Stimulated activated memory B cell treated with anti-CD40 and anti-IgM and Interleukin-4, amounts not matched to agents 10 μg/mL and 1 μg/mL and 100 μg/mL, for 72 hours (primary cell): Measurements from ENCODE around the gene HOXB2.
A peak's percentile ranks its signal among the peaks of the same experiment; 100 is the strongest.
"Not testable (repeated sequence)": the region's sequence is repeated elsewhere in the genome, so short reads cannot be mapped to it uniquely, and the experiment has no call there.

Experiments used
- ATAC-seq: fragments of 150-1000 bp; cut with Tn5 transposase; 2 replicates; pipeline ENCODE4 v1.10.0; 2021
- H3K27ac Mint-ChIP-seq: one replicate; pipeline ENCODE4 v1.8.0; 2022; ENCODE audit warnings: mild to moderate bottlenecking, mixed read lengths
- H3K27me3 Mint-ChIP-seq: one replicate; pipeline ENCODE4 v1.8.0; 2022; ENCODE audit warnings: mixed read lengths
- H3K36me3 Mint-ChIP-seq: one replicate; pipeline ENCODE4 v1.8.0; 2022; ENCODE audit warnings: mixed read lengths
- H3K4me1 Mint-ChIP-seq: one replicate; pipeline ENCODE4 v1.8.0; 2022; ENCODE audit warnings: mixed read lengths
- H3K4me3 Mint-ChIP-seq: one replicate; pipeline ENCODE4 v1.8.0; 2022; ENCODE audit warnings: mild to moderate bottlenecking, moderate library complexity, mixed read lengths
- H3K9me3 Mint-ChIP-seq: one replicate; pipeline ENCODE4 v1.8.0; 2022; ENCODE audit warnings: mixed read lengths

Gene HOXB2

DNA sequence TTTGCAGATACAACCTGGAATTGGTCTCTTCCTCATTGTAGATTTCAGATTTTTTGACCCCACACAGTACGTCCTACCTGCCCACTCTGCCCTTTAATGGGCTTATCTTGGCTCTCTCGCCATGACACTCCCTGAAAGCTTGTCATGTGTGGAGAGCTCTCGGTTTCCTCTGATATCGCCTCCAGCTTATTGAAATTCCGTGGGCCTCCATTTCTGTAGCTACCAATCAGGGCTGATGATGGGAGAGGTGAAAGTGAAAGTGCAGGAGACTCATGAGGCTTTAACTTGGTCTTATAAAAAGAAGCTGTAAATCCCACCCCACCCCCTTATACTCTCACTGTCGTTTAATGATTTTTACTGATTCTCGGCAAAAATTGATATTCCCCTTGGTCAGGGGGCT, 31.8 kb downstream of the HOXB2 start:
- Mint-ChIP-seq H3K27me3 (peaks cover 97% of the 10 kb centered on the region), H3K4me1 (peaks cover 14% of the 10 kb centered on the region), H3K4me3 (no peak overlapping the region), H3K9me3 (no peaks in the 10 kb centered on the region), H3K36me3 (no peaks in the 10 kb centered on the region), H3K27ac (no peak overlapping the region)
- no peak for ATAC-seq

DNA sequence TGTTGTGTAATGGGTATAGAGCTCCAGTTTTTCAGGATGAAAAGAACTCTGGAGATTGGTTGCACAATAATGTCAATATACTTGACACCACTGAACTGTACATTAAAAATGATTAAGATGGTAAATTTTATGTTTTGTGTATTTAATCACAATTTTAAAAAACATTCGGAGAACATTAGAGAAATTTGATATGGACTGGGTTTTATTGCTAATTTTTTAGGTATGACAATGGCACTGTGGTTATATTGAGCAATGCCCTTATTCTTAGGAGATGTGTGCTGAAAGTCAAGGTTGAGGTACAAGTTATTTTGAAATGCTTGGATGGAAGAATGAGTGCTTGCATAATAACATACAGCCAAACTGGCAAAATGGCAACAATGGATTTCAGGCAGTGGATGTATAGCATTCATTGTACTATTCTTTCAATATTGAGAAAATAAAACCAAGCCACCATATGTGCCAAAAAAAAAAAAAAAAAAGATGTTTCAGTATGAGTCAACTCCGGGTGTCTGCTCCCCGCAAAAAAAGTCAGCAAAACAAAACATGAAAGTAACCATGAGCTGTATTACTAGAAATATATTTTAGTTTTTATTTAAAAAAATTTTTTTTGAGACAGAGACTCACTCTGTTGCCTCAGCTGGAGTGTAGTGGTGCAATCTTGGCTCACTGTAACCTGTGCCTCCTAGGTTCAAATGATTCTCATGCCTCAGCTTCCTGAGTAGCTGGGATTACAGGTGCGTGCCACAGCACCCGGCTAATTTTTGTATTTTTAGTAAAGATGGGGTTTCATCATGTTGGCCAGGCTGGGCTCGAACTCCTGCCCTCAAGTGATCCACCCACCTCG, 33.9 kb downstream of the HOXB2 start:
- Mint-ChIP-seq H3K27me3 (peaks cover 79% of the 10 kb centered on the region), H3K4me3 (no peak overlapping the region), H3K27ac (no peak overlapping the region), H3K4me1 (peaks cover 7% of the 10 kb centered on the region), H3K9me3 (no peaks in the 10 kb centered on the region), H3K36me3 (no peaks in the 10 kb centered on the region)
- ATAC-seq = no peak

DNA sequence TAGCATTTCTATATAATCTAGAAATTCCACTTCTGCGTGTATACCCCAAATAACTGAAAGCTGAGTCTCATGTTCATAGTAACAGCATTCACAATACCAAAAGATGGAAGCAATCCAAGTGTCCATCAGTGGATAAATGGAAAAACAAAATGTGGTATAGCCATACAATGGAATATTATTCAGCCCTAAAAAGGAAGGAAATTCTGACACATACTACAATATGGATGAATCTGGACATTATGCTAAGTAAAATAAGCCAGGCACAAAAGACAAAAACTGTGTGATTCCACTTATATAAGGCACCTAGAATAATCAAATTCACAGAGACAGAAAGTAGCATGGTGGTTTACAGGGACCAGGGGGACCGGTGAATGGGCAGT, 34.5 kb downstream of the HOXB2 start:
- ATAC-seq = no peak
- H3K27me3 Mint-ChIP-seq = peaks cover 73% of the 10 kb centered on the region
- H3K27ac Mint-ChIP-seq = no peak overlapping the region
- H3K9me3 Mint-ChIP-seq = no peaks in the 10 kb centered on the region
- no peaks in the 10 kb centered on the region for H3K36me3 Mint-ChIP-seq
- no peak overlapping the region for H3K4me3 Mint-ChIP-seq
- peaks cover 7% of the 10 kb centered on the region for H3K4me1 Mint-ChIP-seq

DNA sequence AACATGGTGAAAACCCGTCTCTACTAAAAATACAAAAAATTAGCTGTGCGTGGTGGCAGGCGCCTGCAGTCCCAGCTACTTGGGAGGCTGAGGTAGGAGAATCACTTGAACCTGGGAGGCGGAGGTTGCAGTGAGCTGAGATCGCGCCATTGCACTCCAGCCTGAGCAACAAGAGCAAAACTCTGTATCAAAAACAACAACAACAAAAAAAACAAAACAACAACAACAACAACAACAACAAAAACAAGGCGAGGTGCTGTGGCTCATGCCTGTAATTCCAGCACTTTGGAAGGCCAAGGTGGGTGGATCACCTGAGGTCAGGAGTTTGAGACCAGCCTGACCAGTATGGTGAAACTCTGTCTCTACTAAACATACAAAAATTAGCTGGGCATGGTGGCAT, 35.2 kb downstream of the HOXB2 start:
- not testable (repeated sequence) for H3K27ac Mint-ChIP-seq, H3K4me3 Mint-ChIP-seq, H3K36me3 Mint-ChIP-seq, H3K9me3 Mint-ChIP-seq, H3K4me1 Mint-ChIP-seq, ATAC-seq
- H3K27me3 Mint-ChIP-seq = peaks cover 67% of the 10 kb centered on the region

DNA sequence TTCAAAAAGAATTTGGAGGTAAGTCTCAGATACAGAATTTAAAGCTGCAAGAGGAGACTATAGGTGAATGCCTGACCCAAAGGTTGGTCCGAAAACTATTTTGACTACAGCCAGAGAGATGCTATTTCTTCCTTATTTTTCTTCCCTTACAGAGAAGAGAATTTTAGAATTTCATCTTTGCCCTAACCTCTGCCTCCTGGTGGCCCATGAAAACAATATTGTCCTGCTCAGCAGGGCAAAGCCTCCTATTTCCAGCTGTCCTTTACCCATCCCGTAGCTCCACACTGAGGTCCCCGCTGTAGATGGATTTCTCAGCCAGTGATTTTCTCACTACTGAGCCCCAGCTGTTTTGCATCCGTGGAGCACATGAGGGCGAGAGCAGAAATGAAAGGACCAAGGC, 38.7 kb downstream of the HOXB2 start:
- no peaks in the 10 kb centered on the region for H3K36me3 Mint-ChIP-seq
- H3K4me3 Mint-ChIP-seq = no peak overlapping the region
- peaks cover 7% of the 10 kb centered on the region for H3K4me1 Mint-ChIP-seq
- no peak overlapping the region for H3K27ac Mint-ChIP-seq
- H3K9me3 Mint-ChIP-seq = no peaks in the 10 kb centered on the region
- no peak for ATAC-seq
- H3K27me3 Mint-ChIP-seq = peaks cover 64% of the 10 kb centered on the region

DNA sequence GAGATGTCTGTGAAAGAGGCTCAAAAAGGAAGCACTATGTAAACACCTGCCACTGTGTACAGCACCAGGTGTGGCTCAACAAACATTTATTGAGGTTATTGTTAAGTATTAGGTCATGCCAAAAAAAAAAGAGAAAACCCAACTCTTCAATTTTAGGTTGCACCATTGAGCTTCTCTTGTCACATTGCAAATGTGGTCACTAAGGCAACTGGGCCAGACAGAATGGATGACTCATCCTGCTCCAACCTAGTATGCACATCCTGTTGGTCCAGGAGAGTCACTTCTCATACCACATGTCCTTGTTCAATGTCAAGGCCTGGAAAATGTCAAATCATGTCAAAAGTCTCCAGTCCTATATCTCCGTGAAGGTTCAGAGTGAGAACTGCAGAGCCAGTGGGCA, 39.1 kb downstream of the HOXB2 start:
- peaks cover 3% of the 10 kb centered on the region for H3K4me1 Mint-ChIP-seq

DNA sequence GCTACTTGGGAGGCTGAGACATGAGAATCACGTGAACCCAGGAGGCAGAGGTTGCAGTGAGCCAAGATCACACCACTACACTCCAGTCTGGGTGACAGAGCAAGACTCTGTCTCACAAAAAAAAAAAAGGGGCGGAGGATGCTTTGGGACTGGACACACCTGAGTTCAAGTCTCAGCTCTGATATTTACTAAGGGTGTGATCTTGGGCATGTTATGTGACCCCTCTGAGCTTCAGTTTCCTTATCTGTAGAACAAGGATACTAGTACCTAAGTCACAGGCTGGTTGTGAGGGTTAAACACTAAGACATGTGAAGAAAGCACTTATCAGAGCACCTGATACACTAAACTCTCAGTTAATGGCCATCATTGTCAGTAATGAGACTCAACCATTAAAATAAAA, 40.0 kb downstream of the HOXB2 start:
- no peak for ATAC-seq
- no peak overlapping the region for H3K4me3 Mint-ChIP-seq
- no peaks in the 10 kb centered on the region for H3K9me3 Mint-ChIP-seq
- no peaks in the 10 kb centered on the region for H3K4me1 Mint-ChIP-seq
- no peaks in the 10 kb centered on the region for H3K36me3 Mint-ChIP-seq
- H3K27ac Mint-ChIP-seq = no peak overlapping the region
- H3K27me3 Mint-ChIP-seq = peaks cover 59% of the 10 kb centered on the region

More for the DNA sequence above, 39.1 kb downstream of the HOXB2 start:
- Mint-ChIP-seq H3K36me3 (no peaks in the 10 kb centered on the region), H3K4me3 (no peak overlapping the region), H3K27ac (no peak overlapping the region), H3K9me3 (no peaks in the 10 kb centered on the region), H3K27me3 (peaks cover 60% of the 10 kb centered on the region)
- ATAC-seq = peak; percentile 72

DNA sequence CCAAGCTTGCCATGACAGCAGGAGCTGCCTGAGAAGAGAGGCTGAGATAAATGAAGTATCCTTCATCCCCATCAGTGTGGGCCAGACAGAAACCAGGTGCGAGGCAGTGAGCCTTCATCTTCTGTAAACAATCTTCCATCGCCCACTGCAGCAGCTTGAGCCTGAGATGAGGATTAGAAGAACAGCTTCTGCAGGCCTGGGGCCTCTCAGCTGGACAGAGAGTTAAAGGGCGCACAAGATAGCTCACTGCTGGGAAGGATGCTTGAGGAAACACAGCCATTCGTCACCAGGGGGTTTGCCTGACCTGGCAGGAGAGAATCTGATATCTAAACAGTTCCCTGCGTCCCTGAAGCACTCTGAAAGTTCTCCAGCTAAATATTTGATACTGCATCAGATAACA, 41.2 kb downstream of the HOXB2 start:
- H3K27me3 Mint-ChIP-seq = peaks cover 49% of the 10 kb centered on the region
- H3K9me3 Mint-ChIP-seq = no peaks in the 10 kb centered on the region
- H3K4me1 Mint-ChIP-seq = no peaks in the 10 kb centered on the region
- H3K36me3 Mint-ChIP-seq = no peaks in the 10 kb centered on the region
- H3K4me3 Mint-ChIP-seq = no peak overlapping the region
- no peak overlapping the region for H3K27ac Mint-ChIP-seq
- no peak for ATAC-seq

DNA sequence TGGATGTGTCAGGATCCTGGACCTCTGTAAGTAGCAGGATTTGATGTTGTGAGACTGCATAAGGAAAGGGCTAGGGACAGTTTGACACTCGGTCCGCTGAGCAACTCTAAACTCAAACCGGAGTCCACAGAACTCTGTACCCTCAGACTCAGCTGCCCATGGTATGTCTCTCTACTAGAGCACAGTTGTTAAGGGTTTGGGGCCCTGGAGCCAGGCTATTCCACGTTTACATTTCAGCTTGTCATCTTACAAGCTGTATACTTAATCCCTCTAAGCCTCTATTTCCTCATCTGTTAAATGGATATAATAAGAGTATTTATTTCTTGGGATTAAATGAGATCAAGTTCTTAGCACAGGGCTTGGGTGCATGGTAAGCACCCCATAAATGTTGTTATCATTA, 42.0 kb downstream of the HOXB2 start:
- H3K4me1 Mint-ChIP-seq = no peaks in the 10 kb centered on the region
- H3K36me3 Mint-ChIP-seq = no peaks in the 10 kb centered on the region
- no peak for ATAC-seq
- no peaks in the 10 kb centered on the region for H3K9me3 Mint-ChIP-seq
- no peak overlapping the region for H3K4me3 Mint-ChIP-seq
- H3K27ac Mint-ChIP-seq = no peak overlapping the region
- H3K27me3 Mint-ChIP-seq = peaks cover 41% of the 10 kb centered on the region

DNA sequence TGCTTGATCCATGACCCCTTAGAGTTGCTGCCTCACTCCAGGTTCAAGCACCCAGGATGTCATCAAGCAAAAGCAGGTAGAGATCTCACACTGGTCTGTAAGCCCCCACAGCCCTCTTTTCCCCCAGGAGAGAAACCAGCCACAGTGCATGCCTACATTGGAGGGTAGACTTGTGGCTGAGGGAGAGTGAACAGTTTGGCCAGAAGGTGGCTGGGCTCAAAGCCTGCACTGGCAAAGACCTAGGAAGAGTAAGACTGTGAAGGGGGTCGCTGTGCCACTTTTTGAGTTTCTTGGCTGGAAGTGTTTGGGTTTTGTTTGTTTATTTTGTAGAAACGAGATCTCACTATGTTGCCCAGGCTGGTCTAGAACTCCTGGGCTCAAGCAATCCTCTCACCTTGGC, 42.6 kb downstream of the HOXB2 start:
- ATAC-seq = no peak
- H3K27ac Mint-ChIP-seq = no peak overlapping the region

DNA sequence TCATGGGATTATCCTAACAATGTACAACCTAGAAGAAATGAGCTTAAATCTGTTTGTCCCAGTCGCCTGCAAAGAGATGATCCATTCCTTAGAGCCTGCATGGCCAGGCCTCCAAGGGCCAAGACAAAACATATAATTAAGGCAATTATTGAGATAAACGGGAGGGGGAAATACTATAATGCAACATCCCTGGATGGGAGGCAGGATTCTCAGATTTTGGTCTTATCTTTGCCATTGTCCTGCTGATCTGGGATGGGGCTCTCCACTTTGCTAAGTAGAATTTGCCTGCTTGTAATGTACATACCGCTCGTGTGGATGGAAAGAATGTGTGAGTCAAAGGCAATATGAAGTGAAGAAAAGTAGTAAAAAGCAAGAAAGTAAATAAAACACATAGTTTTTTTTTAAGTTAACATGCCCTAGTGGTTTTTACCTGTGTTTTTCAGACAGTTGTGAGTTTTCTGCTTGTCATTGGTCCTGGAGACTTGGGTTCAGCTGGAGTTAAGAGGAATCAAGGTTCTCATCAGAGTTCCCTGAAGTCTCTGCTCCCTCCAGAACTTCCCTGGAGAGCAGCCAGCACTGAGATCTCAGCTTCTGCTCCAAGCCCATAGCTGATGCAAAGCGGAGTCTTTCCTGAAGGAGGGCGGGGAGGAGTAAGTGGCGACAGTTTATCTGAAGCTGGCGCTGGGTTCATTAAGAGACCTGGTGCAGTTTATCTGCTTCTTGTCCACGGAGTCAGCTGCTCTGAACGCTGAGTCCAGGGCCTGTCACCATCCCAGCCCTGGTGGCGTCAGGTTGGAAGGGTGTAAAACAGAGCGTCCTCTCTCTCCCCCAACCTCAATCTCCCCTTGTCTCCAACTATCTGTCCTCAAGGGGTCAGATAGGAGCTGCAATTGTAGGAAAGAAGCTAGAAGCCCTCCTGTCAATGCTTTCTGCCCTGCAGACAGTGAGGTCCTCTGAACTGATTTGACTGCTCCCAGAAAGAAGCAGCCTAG, 44.2 kb downstream of the HOXB2 start:
- Mint-ChIP-seq H3K4me1 (no peaks in the 10 kb centered on the region), H3K4me3 (no peak overlapping the region), H3K27me3 (peaks cover 44% of the 10 kb centered on the region), H3K36me3 (no peaks in the 10 kb centered on the region), H3K27ac (no peak overlapping the region), H3K9me3 (no peaks in the 10 kb centered on the region)
- no peak for ATAC-seq

More for the DNA sequence above, 42.6 kb downstream of the HOXB2 start:
- H3K36me3 Mint-ChIP-seq = no peaks in the 10 kb centered on the region
- peaks cover 41% of the 10 kb centered on the region for H3K27me3 Mint-ChIP-seq
- H3K9me3 Mint-ChIP-seq = no peaks in the 10 kb centered on the region
- no peaks in the 10 kb centered on the region for H3K4me1 Mint-ChIP-seq
- H3K4me3 Mint-ChIP-seq = no peak overlapping the region

DNA sequence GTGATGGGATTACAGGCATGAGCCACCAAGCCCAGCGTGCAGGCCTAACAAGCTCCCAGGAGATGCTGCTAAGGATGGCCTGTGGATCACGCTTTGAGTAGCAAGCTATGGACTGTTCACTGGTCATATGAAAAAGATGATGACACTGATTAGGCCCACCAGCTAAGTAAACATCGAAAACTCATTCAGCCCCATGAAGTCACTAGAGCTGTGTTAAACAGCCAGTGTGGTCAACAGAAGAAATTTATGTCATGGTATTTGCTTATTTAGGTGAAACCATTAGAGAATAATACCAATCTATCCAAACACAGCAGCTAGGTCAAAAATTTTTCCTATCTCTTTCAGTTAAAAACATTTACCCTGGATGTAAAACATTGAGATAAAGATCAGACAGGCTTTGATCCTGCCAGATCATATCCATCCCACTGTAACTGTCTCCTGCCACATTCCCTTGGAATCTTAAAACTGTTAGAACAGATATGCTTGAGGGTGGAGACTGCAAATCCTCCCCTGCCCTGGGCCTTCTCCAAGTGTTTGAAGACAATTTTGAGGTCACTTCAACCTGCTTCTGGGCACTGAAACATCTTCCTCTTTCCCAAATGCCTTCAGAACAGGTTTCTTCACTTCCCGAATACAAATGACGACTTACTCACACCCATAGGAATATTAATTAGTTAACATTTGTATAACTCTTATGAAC, 45.0 kb downstream of the HOXB2 start:
- no peaks in the 10 kb centered on the region for H3K36me3 Mint-ChIP-seq
- no peaks in the 10 kb centered on the region for H3K9me3 Mint-ChIP-seq
- no peak overlapping the region for H3K27ac Mint-ChIP-seq
- no peak overlapping the region for H3K4me3 Mint-ChIP-seq
- H3K27me3 Mint-ChIP-seq = peaks cover 53% of the 10 kb centered on the region
- no peak for ATAC-seq
- no peaks in the 10 kb centered on the region for H3K4me1 Mint-ChIP-seq

DNA sequence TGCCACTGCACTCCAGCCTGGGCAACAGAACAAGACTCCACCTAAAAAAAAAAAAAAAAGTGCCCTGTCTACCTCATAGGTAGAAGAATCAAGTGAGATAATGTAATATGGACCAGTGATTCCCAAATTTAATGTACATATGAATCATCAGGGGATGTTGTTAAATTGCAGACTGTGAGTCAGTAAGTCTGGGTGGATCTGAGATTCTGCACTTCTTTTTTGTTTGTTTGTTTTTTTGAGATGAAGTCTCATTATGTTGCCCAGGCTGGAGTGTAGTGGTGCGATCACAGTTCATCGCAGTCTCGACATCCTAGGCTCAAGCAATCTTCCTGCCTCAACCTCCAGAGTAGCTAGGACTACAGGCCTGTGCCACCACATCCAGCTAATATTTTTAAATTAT, 45.7 kb downstream of the HOXB2 start:
- Mint-ChIP-seq H3K4me3 (no peak overlapping the region), H3K9me3 (no peaks in the 10 kb centered on the region), H3K27me3 (peaks cover 54% of the 10 kb centered on the region), H3K4me1 (no peaks in the 10 kb centered on the region), H3K36me3 (no peaks in the 10 kb centered on the region), H3K27ac (no peak overlapping the region)
- ATAC-seq = no peak

DNA sequence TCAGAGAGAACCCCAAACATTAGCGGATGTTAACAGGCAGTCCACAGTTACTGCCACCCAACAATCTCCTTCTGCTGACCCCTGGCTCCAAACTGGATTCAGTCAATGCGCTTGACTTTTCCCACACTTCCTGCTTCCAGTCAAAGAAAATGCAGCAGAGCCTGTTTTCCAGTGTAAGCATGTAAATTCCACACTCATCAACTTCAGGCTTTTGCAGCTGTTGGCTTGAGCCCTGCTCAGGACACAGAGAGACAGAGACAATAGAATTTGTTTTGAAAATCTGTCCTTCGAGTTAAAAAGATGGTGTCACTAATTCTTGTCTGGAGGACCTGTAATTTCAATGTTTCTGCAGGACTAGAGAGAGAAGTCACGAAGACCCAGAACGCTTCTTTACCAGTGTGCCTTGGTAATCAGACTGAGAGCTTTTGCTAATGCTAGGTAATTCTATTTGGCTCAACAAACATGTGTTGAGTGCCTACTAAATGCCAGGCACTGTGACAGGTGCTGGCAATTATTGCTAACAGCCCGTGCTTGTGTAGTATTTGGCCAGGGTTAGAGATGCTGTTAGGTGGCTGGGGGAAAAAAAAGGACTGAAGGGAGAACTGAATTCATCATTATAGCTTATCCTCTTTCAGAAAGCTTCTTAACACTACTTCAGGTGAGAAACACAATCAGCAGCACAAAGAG, 46.6 kb downstream of the HOXB2 start:
- no peak overlapping the region for H3K4me3 Mint-ChIP-seq
- H3K4me1 Mint-ChIP-seq = no peaks in the 10 kb centered on the region
- no peaks in the 10 kb centered on the region for H3K9me3 Mint-ChIP-seq
- no peak for ATAC-seq
- peaks cover 54% of the 10 kb centered on the region for H3K27me3 Mint-ChIP-seq
- H3K36me3 Mint-ChIP-seq = no peaks in the 10 kb centered on the region
- no peak overlapping the region for H3K27ac Mint-ChIP-seq

DNA sequence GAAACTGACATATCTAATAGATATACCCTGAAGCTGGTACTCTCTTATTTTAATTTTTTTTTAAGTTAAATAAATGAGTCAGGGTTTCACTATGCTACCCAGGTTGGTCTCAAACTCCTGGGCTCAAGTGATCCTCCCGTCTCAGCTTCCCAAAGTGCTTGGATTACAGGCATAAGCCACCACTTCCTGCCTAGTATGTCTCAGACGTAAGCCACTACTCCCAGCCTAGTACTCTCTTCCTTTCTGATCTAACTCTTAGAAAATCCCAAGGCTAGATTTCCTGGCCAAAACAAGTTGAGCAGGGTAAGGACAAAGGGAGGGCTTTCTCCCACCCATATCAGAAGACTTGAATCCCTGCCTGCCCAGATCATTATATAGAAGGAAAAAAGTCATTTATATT, 47.8 kb downstream of the HOXB2 start:
- H3K4me1 Mint-ChIP-seq = peaks cover 10% of the 10 kb centered on the region
- H3K36me3 Mint-ChIP-seq = no peaks in the 10 kb centered on the region
- ATAC-seq = no peak
- H3K4me3 Mint-ChIP-seq = no peak overlapping the region
- H3K27me3 Mint-ChIP-seq = peaks cover 47% of the 10 kb centered on the region
- no peaks in the 10 kb centered on the region for H3K9me3 Mint-ChIP-seq
- no peak overlapping the region for H3K27ac Mint-ChIP-seq
